NCI-H2081 treated with DMSO at 0.1 percent for 48 hours (cell line): ENCODE measurements around the gene ZNF3.

Source experiments
- DNase-seq: peaks from one replicate; lab custom pipeline; 2025; lab: John Stamatoyannopoulos, UW

ZNF3 gene

DNA sequence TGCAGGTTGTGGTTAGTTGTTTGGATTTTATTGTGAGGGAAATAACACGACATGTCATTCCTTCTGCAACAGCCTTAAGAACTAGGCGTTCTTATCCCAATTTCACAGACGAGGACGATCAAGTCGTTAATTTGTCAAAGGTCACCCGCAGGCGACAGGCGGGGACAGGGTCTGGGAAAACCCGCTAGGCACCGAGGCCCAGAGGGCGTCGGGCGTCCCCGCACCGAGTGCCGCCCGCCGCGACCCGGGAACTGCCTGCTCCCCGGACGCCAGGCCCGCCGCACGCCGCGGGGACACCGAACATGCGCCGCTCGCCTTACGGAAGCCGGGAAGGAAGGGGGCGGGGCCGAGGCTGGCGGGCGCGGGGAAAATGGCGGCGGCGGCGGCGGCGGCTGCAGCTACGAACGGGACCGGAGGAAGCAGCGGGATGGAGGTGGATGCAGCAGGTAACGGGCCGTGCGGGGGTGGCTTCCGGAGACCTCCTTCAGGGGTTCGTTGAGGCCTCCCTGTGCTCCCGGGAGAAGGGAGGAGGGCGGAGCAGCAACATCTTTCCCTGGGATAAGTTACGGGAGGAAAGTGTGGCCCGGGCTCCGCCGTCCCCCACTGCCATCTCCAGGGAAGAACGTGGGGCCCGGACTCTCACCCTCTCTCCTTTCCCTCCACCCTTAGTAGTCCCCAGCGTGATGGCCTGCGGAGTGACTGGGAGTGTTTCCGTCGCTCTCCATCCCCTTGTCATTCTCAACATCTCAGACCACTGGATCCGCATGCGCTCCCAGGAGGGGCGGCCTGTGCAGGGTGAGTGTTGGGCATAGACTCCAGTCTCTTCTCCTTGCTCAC lies 7.3 kb upstream of the ZNF3 start, which contains the start of gene COPS6:
COPS6 (plus strand) TSS at position 349 of the 837 bp plus-strand sequence; CDS start at position 371, 22 bp downstream.
- DNase-seq = peak; percentile 41

GRCh38 chr7:100088095-100088620 lies 6.6 kb upstream of the ZNF3 start:
- DNase-seq = no peak

DNA sequence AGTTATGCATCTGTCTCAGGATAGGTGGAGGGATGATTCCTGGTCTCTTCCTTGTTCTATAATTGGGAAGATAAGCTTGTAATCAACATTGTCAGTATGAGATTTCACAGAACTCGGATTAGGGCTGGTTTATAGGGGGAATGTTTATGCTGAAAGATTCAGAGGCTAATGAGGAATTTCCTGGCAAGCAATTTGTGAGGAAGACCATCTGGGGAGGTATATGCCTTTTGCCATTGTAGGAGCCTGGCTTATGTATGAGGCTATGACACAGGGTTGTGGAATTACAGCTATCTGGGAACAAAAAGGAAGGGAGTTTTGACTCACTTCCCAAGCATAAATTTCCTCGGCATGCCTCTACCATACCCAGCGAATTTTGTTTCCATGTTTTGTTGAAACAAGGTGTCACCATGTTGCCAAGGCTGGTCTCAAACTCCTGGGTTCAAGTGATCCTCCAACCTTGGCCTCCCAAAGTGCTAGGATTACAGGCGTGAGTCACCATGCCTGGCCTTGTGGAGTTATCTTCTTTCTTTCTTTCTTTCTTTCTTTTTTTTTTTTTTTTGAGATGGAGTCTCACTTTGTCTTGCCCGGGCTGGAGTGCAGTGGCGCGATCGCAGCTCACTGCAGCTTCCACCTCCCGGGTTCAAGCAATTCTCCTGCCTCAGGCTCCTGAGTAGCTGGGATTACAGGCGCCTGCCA lies 5.7 kb upstream of the ZNF3 start:
- DNase-seq = no peak

DNA sequence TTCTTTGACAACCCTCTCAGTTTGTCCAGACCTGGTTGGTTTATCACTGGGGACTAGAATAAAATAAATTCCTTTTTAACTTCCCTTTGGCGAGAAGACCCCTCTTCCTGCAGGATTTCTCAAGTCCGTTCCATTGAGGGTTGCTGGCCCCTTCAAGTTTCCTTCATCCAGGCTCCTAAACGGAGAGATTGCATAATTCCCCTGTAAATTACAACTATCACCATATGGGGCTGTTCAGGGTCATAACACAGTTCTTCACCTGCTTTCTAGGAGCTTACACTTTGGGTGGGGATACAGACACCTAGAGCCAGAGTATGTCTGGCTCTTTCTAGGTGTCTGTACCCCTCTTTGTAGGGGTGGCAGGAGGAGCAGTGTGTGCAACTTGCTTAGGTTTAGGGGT lies 4.0 kb upstream of the ZNF3 start:
- DNase-seq = no peak

GRCh38 chr7:100082978-100083377 lies 1.5 kb upstream of the ZNF3 start:
- DNase-seq = no peak

GRCh38 chr7:100080907-100081534 lies 502 bp downstream of the ZNF3 start:
- no peak for DNase-seq

GRCh38 chr7:100079024-100079560 lies 2.4 kb downstream of the ZNF3 start:
- DNase-seq = no peak

- no peak for DNase-seq
Observed at GRCh38 chr7:100077205-100077604, 4.3 kb downstream of the ZNF3 start.

GRCh38 chr7:100075418-100075817 lies 6.1 kb downstream of the ZNF3 start:
- no peak for DNase-seq

DNA sequence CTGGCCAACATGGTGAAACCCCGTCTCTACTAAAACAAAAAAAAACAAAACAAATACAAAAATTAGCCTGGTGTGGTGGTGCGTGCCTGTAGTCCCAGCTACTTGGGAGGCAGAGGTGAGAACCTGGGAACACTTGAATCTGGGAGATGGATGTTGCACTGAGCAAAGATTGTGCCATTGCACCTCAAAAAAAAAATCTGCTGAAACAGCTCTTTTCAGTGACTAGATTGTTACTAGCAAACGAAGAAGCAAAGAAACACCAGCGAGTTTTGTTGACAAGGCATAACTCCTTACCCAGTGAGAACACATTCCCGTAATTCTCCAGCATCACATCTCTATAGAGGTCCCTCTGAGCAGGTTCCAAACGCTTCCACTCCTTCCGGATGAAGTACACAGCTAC lies 6.7 kb downstream of the ZNF3 start:
- no peak for DNase-seq

- no peak for DNase-seq
Observed at GRCh38 chr7:100072462-100072861, 9.1 kb downstream of the ZNF3 start.

DNA sequence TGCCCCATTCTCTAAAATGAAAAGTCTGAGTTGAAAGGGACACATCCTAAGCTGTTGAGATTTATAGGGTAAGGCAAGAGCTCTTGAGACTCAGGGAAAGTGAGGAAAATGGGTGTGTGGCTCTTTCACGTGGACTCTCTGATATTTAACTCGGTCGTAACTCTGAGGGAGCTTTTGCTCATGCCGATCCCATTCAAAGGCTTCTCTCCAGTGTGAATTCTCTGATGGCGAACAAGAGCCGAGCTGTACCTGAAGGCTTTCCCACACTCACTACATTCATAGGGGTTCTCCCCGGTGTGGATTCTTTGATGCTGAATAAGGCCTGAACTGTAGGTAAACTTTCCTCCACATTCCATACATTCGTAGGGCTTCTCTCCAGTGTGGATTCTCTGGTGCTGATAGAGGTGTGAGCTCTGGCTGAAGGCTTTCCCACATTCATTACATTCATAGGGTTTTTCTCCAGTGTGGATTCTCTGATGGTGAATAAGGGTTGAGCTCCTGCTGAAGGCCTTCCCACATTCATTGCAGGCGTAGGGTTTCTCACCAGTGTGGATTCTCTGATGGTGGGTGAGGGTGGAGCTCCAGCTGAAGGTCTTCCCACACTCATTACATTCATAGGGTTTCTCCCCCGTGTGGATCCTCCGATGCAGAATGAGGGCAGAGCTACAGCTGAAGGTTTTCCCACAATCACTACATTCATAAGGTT lies 10.4 kb downstream of the ZNF3 start:
- DNase-seq = no peak

- DNase-seq = no peak
Observed at GRCh38 chr7:100069991-100070390, 11.5 kb downstream of the ZNF3 start.

- no peak for DNase-seq
Observed at GRCh38 chr7:100066953-100067352, 14.6 kb downstream of the ZNF3 start.

GRCh38 chr7:100065452-100066186 lies 15.9 kb downstream of the ZNF3 start:
- DNase-seq = no peak

- no peak for DNase-seq
Observed at GRCh38 chr7:100064162-100064561, 17.4 kb downstream of the ZNF3 start.

- DNase-seq = no peak
Observed at GRCh38 chr7:100063376-100063775, 18.1 kb downstream of the ZNF3 start.

- no peak for DNase-seq
Observed at GRCh38 chr7:100061518-100062193, 19.9 kb downstream of the ZNF3 start.

DNA sequence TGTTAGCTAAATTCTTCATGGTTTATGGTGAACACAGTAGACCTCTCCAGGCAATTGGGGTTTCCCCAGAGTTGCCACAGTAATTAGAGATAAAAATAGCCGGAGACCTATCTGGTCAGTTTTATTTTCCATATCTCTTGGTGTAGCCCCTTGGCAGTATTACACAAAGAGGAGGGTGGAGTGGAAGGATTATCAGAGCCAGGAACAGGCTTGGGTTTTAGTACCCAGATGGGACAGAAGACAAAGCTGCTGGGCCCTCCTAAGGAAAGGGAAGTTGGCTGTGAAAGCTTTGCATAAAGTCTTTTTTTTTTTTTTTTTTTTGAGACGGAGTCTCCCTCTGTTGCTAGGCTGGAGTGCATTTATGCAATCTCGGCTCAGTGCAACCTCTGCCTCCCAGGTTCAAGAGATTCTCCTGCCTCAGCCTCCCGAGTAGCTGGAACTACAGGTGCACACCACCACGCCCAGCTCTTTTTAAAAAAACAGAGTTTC lies 22.2 kb downstream of the ZNF3 start:
- no peak for DNase-seq

GRCh38 chr7:100057006-100057405 lies 24.5 kb downstream of the ZNF3 start:
- DNase-seq = no peak
